Measurements from ENCODE around the gene LTO1.

LTO1 gene

GRCh38 chr11:69674886-69675714, at the start of gene LTO1:
Gene LTO1, minus strand, starts transcription at chr11:69675353. Its CDS starts 114 bp downstream, at chr11:69675239.
- DNase-seq = peak; percentile 70

DNA sequence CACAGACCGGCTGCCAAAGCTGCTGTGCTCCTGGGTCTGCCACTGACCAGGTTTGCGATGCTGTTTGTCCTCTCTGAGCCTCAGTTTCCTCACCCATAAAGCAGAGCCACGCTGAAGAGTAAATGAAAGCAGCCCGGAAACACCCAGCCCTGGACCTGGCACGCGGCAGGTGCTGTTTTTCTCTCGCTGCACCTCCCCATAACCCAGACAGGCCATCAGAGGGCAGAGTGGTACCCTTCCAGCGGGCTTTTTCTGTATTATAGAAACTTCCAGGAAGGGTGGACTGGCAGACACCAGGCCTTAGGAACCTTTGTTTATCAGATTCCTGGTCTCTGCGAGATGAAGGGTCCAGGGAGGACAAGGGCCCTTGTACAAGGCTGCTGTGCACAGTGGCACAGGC, 46.6 kb upstream of the LTO1 start:
- DNase-seq = no peak

- DNase-seq = no peak
These were observed 46.0 kb upstream of the LTO1 start for GRCh38 chr11:69721106-69721505.

DNA sequence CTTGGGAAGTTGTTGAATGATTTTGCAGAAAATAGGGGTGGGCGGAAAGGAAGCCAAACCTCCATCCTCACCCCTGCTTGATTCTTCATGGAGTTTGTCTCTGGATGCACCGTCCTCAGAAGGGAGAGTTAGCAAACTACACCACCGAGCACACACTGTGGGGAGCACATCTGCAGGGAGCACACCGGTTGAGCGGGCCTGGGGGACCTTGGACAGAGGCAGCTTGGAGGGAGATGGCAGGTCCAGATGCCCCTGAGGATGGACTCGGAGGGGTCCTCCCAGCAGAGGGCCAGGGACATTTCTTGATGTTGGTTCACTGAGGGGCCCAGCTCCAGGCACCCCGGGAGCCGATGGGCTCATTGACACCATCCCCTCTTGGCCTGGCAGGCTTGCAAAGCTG, 43.8 kb upstream of the LTO1 start:
- no peak for DNase-seq

DNA sequence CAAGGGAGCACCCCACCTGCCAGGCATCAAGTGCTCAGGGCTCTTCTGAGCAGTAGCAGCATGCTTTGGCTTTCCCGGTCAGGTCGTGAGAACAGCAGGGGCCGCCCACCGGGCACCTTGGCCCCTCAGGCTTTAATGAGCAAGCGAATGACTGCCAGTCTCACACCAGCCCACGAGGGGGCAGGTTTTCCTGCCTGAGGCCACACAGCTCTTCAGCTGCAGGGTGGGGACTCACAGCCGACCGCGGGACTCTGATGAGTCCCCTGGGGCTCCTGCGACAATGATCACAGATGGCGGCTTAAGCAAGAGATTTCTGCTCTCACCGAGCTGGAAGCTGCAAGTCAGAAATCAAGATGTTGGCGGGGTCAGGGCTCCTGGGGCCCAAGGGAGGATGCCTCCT, 43.0 kb upstream of the LTO1 start:
- DNase-seq = peak; percentile 65

DNA sequence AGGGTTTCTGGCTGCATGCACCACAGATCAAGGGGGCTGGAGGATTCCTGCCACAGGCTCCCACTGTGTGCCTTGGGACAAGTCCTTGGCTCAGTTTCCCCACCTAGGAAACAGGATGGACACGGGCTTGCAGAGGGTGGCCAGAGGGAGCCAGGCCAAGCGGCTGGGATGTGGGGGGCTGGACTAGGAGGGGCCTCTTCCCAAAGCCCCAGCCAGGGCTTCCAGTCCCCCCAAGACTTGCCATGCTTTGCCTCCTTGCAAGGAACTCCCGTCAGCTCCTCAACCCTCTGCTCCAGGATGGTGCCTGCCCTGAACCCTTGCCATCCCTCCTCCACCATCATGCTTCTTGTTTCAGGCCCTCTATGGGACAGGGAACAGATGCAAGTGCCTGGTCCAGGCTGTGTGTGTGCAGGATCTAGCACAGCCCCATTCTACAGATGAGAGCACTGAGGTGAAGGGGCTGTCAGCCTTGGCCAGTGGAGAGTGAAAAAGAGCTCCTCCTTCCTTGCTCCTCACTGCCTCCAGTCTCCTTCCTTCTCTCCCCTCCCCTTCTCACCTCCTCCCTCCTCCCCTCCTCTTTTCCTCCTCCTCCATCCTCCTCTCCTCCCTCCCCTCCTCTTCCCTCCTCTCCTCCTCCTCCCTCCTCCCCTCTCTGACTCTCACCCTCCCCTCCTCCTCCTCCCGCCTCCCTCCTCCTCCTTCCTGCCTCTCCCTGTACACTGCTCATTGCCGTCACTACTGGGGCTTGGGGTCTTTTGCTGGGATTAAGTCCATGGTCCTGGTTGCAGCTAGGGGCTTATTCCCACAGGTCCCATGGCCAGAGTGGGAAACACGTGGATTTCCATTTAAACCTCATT, 42.0 kb upstream of the LTO1 start:
- no peak for DNase-seq

DNA sequence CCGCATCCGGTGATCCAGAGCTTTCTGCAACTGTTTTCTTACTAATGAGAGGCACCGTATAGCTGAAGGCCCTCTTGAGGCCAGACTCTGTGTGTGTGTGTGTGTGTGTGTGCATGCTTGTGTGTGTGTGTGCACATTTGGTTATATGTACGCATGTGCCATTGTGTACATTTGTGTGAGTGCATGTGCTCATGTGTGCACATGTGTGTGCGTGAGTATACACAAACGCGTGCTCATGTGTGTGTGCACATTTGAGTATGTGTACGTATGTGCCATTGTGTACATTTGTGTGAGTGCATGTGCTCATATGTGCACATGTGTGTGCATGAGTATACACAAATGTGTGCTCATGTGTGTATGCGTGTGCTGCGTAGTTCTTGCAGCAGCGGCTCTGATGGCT, 40.9 kb upstream of the LTO1 start:
- no peak for DNase-seq

- no peak for DNase-seq
These were observed 40.3 kb upstream of the LTO1 start for GRCh38 chr11:69715446-69715845.

GRCh38 chr11:69711822-69712801, 37.0 kb upstream of the LTO1 start:
- no peak for DNase-seq

DNA sequence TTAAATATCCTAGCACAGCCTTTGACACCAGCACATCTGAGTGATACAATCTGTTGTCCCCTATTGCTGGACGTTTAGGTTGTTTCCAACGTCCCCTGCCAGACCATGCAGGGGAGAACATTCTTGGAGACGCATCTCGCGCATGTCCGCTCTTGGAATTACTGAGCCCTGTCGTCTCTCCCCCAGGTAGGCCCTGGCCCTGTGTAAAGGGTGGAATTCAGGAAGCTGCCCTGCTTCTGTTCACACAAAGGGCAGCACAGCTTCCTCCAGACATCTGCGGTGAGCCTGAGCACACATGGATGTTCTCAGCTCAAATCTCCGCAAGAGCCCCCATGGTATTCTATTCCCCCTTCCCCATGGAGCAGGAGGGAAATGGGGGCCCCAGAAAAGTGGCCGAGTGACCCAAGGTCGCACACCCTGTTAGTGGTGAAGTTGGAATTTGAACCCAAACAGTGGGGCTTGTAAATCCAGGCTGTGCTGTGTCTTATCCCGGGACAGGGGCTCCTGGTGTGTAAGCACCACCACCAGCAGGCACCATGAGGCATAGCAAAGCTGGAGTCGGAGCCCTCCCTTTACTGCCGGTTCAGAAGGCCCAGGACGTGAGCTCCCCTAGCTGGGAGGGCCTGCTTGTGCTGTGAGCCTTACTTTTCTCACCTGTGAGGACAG, 33.7 kb upstream of the LTO1 start:
- DNase-seq = no peak

- no peak for DNase-seq
These were observed 32.0 kb upstream of the LTO1 start for GRCh38 chr11:69707176-69707575.

GRCh38 chr11:69705901-69706787, 31.0 kb upstream of the LTO1 start:
- DNase-seq = no peak

DNA sequence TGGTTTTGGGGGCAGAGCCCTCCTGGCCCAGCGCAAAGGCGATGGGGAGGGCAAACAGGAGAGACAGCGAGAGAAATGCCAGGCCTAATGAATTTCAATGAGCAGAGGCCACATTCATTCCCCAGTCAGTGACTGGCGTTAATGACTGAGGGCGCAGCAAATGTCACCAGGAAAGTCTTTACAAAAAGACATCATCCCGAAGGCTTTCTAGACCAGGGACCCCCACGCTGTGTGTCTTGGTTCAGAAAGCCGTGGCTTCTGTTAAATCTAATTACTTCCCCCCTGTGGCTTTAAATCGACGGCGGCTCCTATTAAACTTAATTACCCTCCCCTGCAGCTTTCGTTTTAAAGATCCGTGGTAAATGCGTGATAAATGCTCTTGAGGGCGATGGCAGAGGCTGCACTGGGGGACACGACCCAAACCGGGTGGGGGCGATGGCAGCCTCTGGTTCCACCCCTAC, 30.2 kb upstream of the LTO1 start:
- no peak for DNase-seq

DNA sequence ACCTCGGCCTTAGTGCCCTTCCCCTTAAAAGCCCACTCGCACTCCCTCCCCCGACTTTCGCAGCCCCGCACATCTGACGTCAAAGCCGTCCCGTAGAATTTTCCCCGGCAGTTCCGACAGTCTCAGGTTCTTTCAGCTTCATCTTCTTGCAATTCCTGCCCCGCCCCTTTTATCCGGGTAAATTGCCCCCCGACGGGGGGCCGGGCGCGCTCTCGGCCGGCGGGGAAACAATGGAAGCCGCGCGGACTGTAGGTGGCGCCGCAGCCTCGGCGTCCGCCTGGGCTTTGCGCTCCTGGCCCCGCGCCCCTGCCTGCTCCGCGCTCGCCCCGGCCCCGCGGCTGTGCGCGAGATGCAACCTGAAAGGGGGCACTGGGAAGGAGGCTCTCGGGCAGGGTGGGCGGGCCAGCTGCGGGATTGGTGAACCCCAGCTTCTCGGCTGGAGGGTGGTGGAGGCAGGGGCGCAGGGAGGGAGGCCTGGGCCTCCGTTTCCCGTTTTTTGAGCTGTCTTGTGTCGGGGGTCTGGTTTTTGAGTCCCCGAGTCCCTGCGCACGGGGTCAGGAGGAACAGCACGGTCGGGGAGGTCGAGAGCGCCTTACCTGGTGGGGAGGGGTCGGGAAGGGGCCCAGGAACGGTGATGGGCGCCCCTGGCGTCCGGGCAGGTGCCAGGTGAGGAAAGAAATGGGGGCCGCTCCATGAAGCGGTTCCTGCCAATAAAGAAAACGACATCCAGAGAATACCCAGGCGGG, 29.5 kb upstream of the LTO1 start:
- DNase-seq = no peak

DNA sequence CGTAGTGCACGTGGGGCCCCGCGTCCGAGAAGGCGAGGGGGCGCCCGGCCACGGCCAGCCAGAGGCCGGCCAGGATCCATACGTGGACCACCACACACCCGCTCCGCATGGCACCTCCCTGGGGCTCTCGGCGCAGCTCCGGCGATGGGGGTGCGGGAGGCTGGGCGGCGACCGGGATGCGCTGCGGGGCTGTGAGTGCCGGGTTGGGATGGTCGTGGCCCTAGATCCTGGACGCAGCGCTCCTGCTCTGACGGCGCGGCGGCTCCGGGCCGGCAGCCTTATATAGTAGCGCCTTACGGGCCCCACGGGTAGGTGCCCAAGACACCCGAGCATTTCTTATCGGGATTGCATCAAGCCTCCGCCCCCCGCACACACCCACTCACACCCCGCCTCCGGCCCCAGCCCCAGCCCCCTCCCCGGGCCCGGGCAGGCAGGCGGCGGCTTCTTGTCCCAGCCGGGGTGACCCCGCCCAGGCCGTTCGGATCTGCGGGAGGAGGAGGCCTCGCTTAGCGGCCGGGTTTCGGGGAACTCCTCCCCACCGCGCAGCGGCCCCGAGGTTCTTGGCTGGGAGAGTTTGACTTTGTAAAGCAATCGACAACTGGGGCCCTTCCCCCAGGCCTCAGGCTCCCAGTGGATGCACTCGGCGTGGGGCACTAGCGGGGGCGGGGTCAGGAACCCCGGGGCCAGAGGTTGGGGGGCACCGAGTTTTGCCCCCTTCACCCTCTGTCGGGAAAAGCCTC, 28.8 kb upstream of the LTO1 start, which contains the start of gene FGF19:
Gene FGF19 (minus strand): TSS at position 255 of the 740 bp plus-strand sequence. CDS start 146 bp downstream, at position 109.
- DNase-seq = no peak

- DNase-seq = no peak
These were observed 28.3 kb upstream of the LTO1 start for GRCh38 chr11:69703453-69703767.

GRCh38 chr11:69702769-69703452, 27.8 kb upstream of the LTO1 start:
- no peak for DNase-seq

DNA sequence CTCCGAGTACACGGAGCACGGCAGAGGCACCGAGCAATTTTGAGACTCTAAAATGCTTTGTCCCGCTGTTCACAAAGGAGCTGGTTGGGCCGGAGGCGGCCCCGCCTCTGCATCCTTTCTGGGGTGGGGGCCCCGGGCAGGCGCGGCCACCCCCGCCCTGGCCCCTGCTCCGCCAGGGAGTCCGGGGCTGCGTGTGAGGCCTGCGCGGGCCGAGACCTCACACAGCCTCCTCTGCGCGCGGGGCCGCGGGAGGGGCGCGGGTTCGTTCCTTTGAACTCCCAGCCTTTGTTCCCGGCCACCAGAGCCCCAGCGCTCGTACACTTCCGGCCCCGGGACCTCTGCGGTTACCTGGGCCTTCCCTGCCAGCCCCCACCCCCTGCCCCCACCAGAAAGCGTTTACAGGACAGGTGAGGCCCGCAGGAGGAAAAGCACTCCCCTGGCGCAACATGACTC, 27.1 kb upstream of the LTO1 start:
- no peak for DNase-seq

Measured in NCI-H524 treated with DMSO at 0.1 percent for 48 hours (cell line).